ENCODE data around the gene TLE6.

- no peak for TF ChIP-seq POLR2A (IDR thresholded peaks at IDR 0.05; ENCODE audit: low read depth, low read length)
- TF ChIP-seq CTCF (IDR thresholded peaks at IDR 0.05; ENCODE audit: extremely low read depth in 1 of 2, insufficient read depth in 1 of 2, low read depth in 1 of 2, low read length in 2 of 2), result no peak
- no peak for TF ChIP-seq POLR2AphosphoS5 (IDR thresholded peaks at IDR 0.05; ENCODE audit: insufficient read depth, low read depth, low read length)
- no peak for TF ChIP-seq EZH2 (IDR thresholded peaks at IDR 0.05; ENCODE audit: borderline replicate concordance, low read depth, low read length, severe bottlenecking)
- TF ChIP-seq, protein P1, sequence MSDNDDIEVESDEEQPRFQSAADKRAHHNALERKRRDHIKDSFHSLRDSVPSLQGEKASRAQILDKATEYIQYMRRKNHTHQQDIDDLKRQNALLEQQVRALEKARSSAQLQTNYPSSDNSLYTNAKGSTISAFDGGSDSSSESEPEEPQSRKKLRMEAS (IDR thresholded peaks at IDR 0.05; ENCODE audit: insufficient read depth, insufficient read length), result no peak
- TF ChIP-seq GATA2 (IDR thresholded peaks at IDR 0.05; ENCODE audit: insufficient read depth, insufficient read length, low read depth, low read length), result no peak
- TF ChIP-seq FOS (IDR thresholded peaks at IDR 0.05; ENCODE audit: borderline replicate concordance, insufficient read depth, low read length), result no peak
- no peak for TF ChIP-seq MYC (IDR thresholded peaks at IDR 0.05; ENCODE audit: low read depth, low read length)
Measured at GRCh38 chr19:2952953-2953481, 24.3 kb upstream of the TLE6 start.

Measured in endothelial cell of umbilical vein (primary cell).